ENCODE results near the gene POLR3B. TPM values are rescaled to one million over a fixed set of nuclear protein-coding genes. Genes with fewer than 3 reads are reported as not detected.

The POLR3B gene
- polyA plus RNA-seq, 1 donor (not counting 4 experiments of a cell fraction or from before 2014, with no cell fraction given), result 13.9 TPM

- H3K4me3 ChIP-seq (ENCODE audit: control insufficient read depth in 2 of 3, extremely low read depth in 1 of 3, insufficient read depth in 2 of 3, low read depth in 1 of 3, low read length in 3 of 3), result no peak overlapping the region
- no peaks in the 10 kb centered on the region for H3K79me2 ChIP-seq (ENCODE audit: control insufficient read depth, insufficient read depth, low read length)
- no peak overlapping the region for H3K27ac ChIP-seq (ENCODE audit: control insufficient read depth, insufficient read depth, low read length)
- H4K20me1 ChIP-seq (ENCODE audit: control insufficient read depth, extremely low read depth, insufficient read depth, low read length), result peaks cover 2% of the 10 kb centered on the region
- TF ChIP-seq EZH2 (IDR thresholded peaks at IDR 0.05; ENCODE audit: low read length) (no peak), CTCF (optimal IDR thresholded peaks at IDR 0.05 in 1 of 3, IDR thresholded peaks at IDR 0.05 in 1 of 3, conservative IDR thresholded peaks at IDR 0.05 in 1 of 3; ENCODE audit: extremely low read depth in 1 of 3, insufficient read depth in 2 of 3, low read length in 3 of 3) (no peak)
- no peaks in the 10 kb centered on the region for H3K4me1 ChIP-seq (ENCODE audit: control insufficient read depth, extremely low read depth, insufficient read depth, low read length)
- H3K9me3 ChIP-seq (ENCODE audit: control insufficient read depth, low read depth, low read length), result no peaks in the 10 kb centered on the region
- no peaks in the 10 kb centered on the region for H3K9me1 ChIP-seq (ENCODE audit: control insufficient read depth, extremely low read depth, insufficient read depth, low read length)
- H3K4me2 ChIP-seq (ENCODE audit: control insufficient read depth, extremely low read depth, insufficient read depth, low read depth, low read length), result no peak overlapping the region
- DNase-seq (ENCODE audit: low read depth, low spot score) (no peak), FAIRE-seq (peak; percentile 56)
- no peak overlapping the region for H2AFZ ChIP-seq (ENCODE audit: control insufficient read depth, low read length)
- H3K9ac ChIP-seq (ENCODE audit: control insufficient read depth, extremely low read depth, insufficient read depth, low read length), result no peak overlapping the region
- H3K36me3 ChIP-seq (ENCODE audit: control insufficient read depth in 2 of 2, extremely low read depth in 1 of 2, insufficient read depth in 2 of 2, low read length in 2 of 2), result no peaks in the 10 kb centered on the region
- no peaks in the 10 kb centered on the region for H3K27me3 ChIP-seq (ENCODE audit: control insufficient read depth, extremely low read depth, insufficient read depth, low read length)
- dilution Hi-C loops (cut with MboI; ENCODE audit: extremely low pct_ligation_motif_present, low sequenced_read_pairs), result no loop called here
Measured at GRCh38 chr12:106490264-106490663, 132.7 kb downstream of the POLR3B start.

- Histone ChIP-seq H3K27me3 (ENCODE audit: control insufficient read depth, extremely low read depth, insufficient read depth, low read length) (no peaks in the 10 kb centered on the region), H3K36me3 (ENCODE audit: control insufficient read depth in 2 of 2, extremely low read depth in 1 of 2, insufficient read depth in 2 of 2, low read length in 2 of 2) (peaks cover 2 to 4% of the 10 kb centered on the region in 2 experiments), H3K4me2 (ENCODE audit: control insufficient read depth, extremely low read depth, insufficient read depth, low read depth, low read length) (no peak overlapping the region), H3K4me3 (ENCODE audit: control insufficient read depth in 2 of 3, extremely low read depth in 1 of 3, insufficient read depth in 2 of 3, low read depth in 1 of 3, low read length in 3 of 3) (no peak overlapping the region), H3K27ac (ENCODE audit: control insufficient read depth, insufficient read depth, low read length) (no peak overlapping the region), H3K9me3 (ENCODE audit: control insufficient read depth, low read depth, low read length) (no peaks in the 10 kb centered on the region), H3K9me1 (ENCODE audit: control insufficient read depth, extremely low read depth, insufficient read depth, low read length) (no peaks in the 10 kb centered on the region), H3K79me2 (ENCODE audit: control insufficient read depth, insufficient read depth, low read length) (no peaks in the 10 kb centered on the region), H3K4me1 (ENCODE audit: control insufficient read depth, extremely low read depth, insufficient read depth, low read length) (peaks cover 1% of the 10 kb centered on the region), H2AFZ (ENCODE audit: control insufficient read depth, low read length) (no peak overlapping the region), H3K9ac (ENCODE audit: control insufficient read depth, extremely low read depth, insufficient read depth, low read length) (no peak overlapping the region), H4K20me1 (ENCODE audit: control insufficient read depth, extremely low read depth, insufficient read depth, low read length) (no peaks in the 10 kb centered on the region)
- dilution Hi-C loops (cut with MboI; ENCODE audit: extremely low pct_ligation_motif_present, low sequenced_read_pairs), result no loop called here
- DNase-seq (ENCODE audit: low read depth, low spot score) (no peak), FAIRE-seq (no peak)
- TF ChIP-seq CTCF (optimal IDR thresholded peaks at IDR 0.05 in 1 of 3, IDR thresholded peaks at IDR 0.05 in 1 of 3, conservative IDR thresholded peaks at IDR 0.05 in 1 of 3; ENCODE audit: extremely low read depth in 1 of 3, insufficient read depth in 2 of 3, low read length in 3 of 3) (no peak), EZH2 (IDR thresholded peaks at IDR 0.05; ENCODE audit: low read length) (no peak)
Measured at GRCh38 chr12:106492857-106493256, 135.3 kb downstream of the POLR3B start.

All from keratinocyte (primary cell).